Testis (tissue), 3 donors: Measurements from ENCODE around the gene ALDH1B1. TPM values are rescaled to one million over a fixed set of nuclear protein-coding genes. Genes with fewer than 3 reads are reported as not detected.

Source experiments
- DNase-seq: peaks from one replicate; pipeline ENCODE4 v3.0.0-alpha.2; 2019
- H3K27ac ChIP-seq, 2 donors: fragments of 200-600 bp; sonication (generic); one replicate each; pipeline ENCODE4 v1.5.1; 2019
- H3K27me3 ChIP-seq: fragments of 200-600 bp; sonication (generic); one replicate; pipeline ENCODE4 v1.5.1; 2019
- H3K36me3 ChIP-seq: fragments of 200-600 bp; sonication (generic); one replicate; pipeline ENCODE4 v1.5.1; 2017; ENCODE audit warnings: low read depth; ENCODE audit errors: missing control alignments
- H3K4me1 ChIP-seq: fragments of 200-600 bp; sonication (generic); one replicate; pipeline ENCODE4 v1.5.1; 2019
- H3K4me3 ChIP-seq, 2 donors: fragments of 200-600 bp; sonication (generic); one replicate each; pipeline ENCODE4 v1.5.1; 2017 to 2019
- H3K9me3 ChIP-seq: fragments of 200-600 bp; sonication (generic); one replicate; pipeline ENCODE4 v1.5.1; 2017
- CTCF ChIP-seq, 3 experiments: fragments of 450-650 bp in 2 of 3; fragments of 200-600 bp in 1 of 3; sonication (generic) in 1 of 3; IDR thresholded peaks; one replicate each; pipeline ENCODE4 v1.5.1; 2016 to 2019; ENCODE audit warnings: antibody characterized with exemption in 3 of 3, mild to moderate bottlenecking in 2 of 3, moderate library complexity in 1 of 3
- POLR2A ChIP-seq: fragments of 450-650 bp; IDR thresholded peaks from one replicate; pipeline ENCODE4 v1.6.1; 2017; ENCODE audit warnings: antibody characterized with exemption, mild to moderate bottlenecking, moderate library complexity
- WGBS, 2 donors: methylation state at CpG; one replicate each; pipeline ENCODE4 v1.1.5; 2018; 5-methylcytosine and 5-hydroxymethylcytosine counted together
- intact Hi-C: fragments of 100-400 bp; cut with DNase I; formaldehyde crosslinking; loops from one replicate; pipeline ENCODE4 v1.15.1; 2023; ENCODE audit warnings: low total_unique reads
- polyA plus RNA-seq: library from polyadenylated mRNA; stranded (reverse); fragments of 350-450 nt; fragmentation: Illumina TruSeq; extraction: RNeasy Lipid Tissue Mini Kit (QIAGEN cat#74804); gene quantifications from one replicate; pipeline ENCODE4 v1.2.3, GENCODE V29; 2014; ENCODE audit warnings: low read depth, low replicate concordance; ENCODE audit not compliant: insufficient read depth
- total RNA-seq, 2 donors: library from RNA; depleted of rRNA; stranded (reverse); fragments of >200 nt; gene quantifications; one replicate each; pipeline ENCODE4 v1.2.3, GENCODE V29; 2016

Gene ALDH1B1
- total and polyA plus RNA-seq, 3 donors from 2014 or later = 42.2 to 71.7 (median 42.4) TPM

- no peak for DNase-seq
- no peak overlapping the region for H3K27ac ChIP-seq
- no peaks in the 10 kb centered on the region for H3K36me3 ChIP-seq
- no peaks in the 10 kb centered on the region for H3K27me3 ChIP-seq
- no peaks in the 10 kb centered on the region for H3K9me3 ChIP-seq
- intact Hi-C loops = no loop called here
- no peaks in the 10 kb centered on the region for H3K4me1 ChIP-seq
- no peak overlapping the region for H3K4me3 ChIP-seq
- WGBS, 2 donors = 88 to 97% methylated on average over 1 of the region's 1 CpG
- no peak for TF ChIP-seq CTCF (IDR thresholded peaks at IDR 0.05)
- TF ChIP-seq POLR2A = no peak
Measured at GRCh38 chr9:38439916-38440301, 47.4 kb downstream of the ALDH1B1 start.

GRCh38 chr9:38440516-38440915 lies 48.0 kb downstream of the ALDH1B1 start:
- TF ChIP-seq CTCF (IDR thresholded peaks at IDR 0.05) (no peak), POLR2A (no peak)
- intact Hi-C loops = no loop called here
- WGBS, 2 donors = 70 to 88% methylated on average over 3 of the region's 3 CpGs

GRCh38 chr9:38441347-38442085 lies 49.0 kb downstream of the ALDH1B1 start:
- no peak for TF ChIP-seq POLR2A
- no peak for TF ChIP-seq CTCF (IDR thresholded peaks at IDR 0.05)
- no peak for DNase-seq
- WGBS, 2 donors = 85 to 95% methylated on average over 8 of the region's 8 CpGs
- intact Hi-C loops = no loop called here
- no peaks in the 10 kb centered on the region for H3K36me3 ChIP-seq
- no peak overlapping the region for H3K27ac ChIP-seq
- H3K4me3 ChIP-seq = no peak overlapping the region
- no peaks in the 10 kb centered on the region for H3K4me1 ChIP-seq
- H3K9me3 ChIP-seq = no peaks in the 10 kb centered on the region
- H3K27me3 ChIP-seq = no peaks in the 10 kb centered on the region

More at GRCh38 chr9:38440516-38440915, 48.0 kb downstream of the ALDH1B1 start:
- Histone ChIP-seq H3K9me3 (no peaks in the 10 kb centered on the region), H3K27me3 (no peaks in the 10 kb centered on the region), H3K4me3 (no peak overlapping the region), H3K4me1 (no peaks in the 10 kb centered on the region), H3K36me3 (no peaks in the 10 kb centered on the region), H3K27ac (no peak overlapping the region)
- no peak for DNase-seq

- DNase-seq = no peak
- Histone ChIP-seq H3K27me3 (no peaks in the 10 kb centered on the region), H3K27ac (no peak overlapping the region), H3K36me3 (no peaks in the 10 kb centered on the region), H3K9me3 (no peaks in the 10 kb centered on the region), H3K4me1 (no peaks in the 10 kb centered on the region), H3K4me3 (no peak overlapping the region)
- 57 to 67% methylated on average over 4 to 8 of the region's 8 CpGs for WGBS, 2 donors
- no peak for TF ChIP-seq POLR2A
- TF ChIP-seq CTCF (IDR thresholded peaks at IDR 0.05) = no peak
- intact Hi-C loops = no loop called here
Measured at GRCh38 chr9:38442473-38443096, 50.1 kb downstream of the ALDH1B1 start.
